GM19025 (cell line): ENCODE results near the gene SLC10A3.

Experiments used
- ATAC-seq: cut with Tn5 transposase; IDR thresholded peaks from one replicate; pipeline ENCODE4 v1.9.1; 2021; ENCODE audit warnings: mild to moderate bottlenecking, low read depth, moderate library complexity; ENCODE audit not compliant: unreplicated experiment

Gene SLC10A3

GRCh38 chrX:154467556-154467955 is 22.9 kb downstream of the SLC10A3 start:
- ATAC-seq: no peak

- ATAC-seq: no peak
Measured at GRCh38 chrX:154466907-154467306, 23.5 kb downstream of the SLC10A3 start.

GRCh38 chrX:154466036-154466435 is 24.4 kb downstream of the SLC10A3 start:
- ATAC-seq: no peak

- ATAC-seq: no peak
Measured at GRCh38 chrX:154465601-154466000, 24.8 kb downstream of the SLC10A3 start.

GRCh38 chrX:154464806-154465365 is 25.5 kb downstream of the SLC10A3 start:
- ATAC-seq: no peak

GRCh38 chrX:154463611-154464220 is 26.7 kb downstream of the SLC10A3 start:
- ATAC-seq: no peak

GRCh38 chrX:154462396-154462795 is 28.0 kb downstream of the SLC10A3 start:
- ATAC-seq: no peak

- ATAC-seq: no peak
Measured at GRCh38 chrX:154460326-154460725, 30.1 kb downstream of the SLC10A3 start.

- ATAC-seq: no peak
Measured at GRCh38 chrX:154459832-154460231, 30.6 kb downstream of the SLC10A3 start.

- ATAC-seq: no peak
Measured at GRCh38 chrX:154458954-154459778, 31.3 kb downstream of the SLC10A3 start.

- ATAC-seq: peak; percentile 68
Measured at GRCh38 chrX:154458116-154458953, 32.1 kb downstream of the SLC10A3 start, which contains the start of gene PLXNA3. TSS of gene PLXNA3 (plus strand) at chrX:154458281. CDS start at chrX:154460184, 1,903 bp downstream.

GRCh38 chrX:154457491-154458115 is 32.8 kb downstream of the SLC10A3 start:
- peak; percentile 56 for ATAC-seq

- no peak for ATAC-seq
Measured at GRCh38 chrX:154452823-154453222, 37.6 kb downstream of the SLC10A3 start.

GRCh38 chrX:154450312-154450711 is 40.1 kb downstream of the SLC10A3 start:
- no peak for ATAC-seq

GRCh38 chrX:154449618-154450017 is 40.8 kb downstream of the SLC10A3 start:
- no peak for ATAC-seq

- ATAC-seq: no peak
Measured at GRCh38 chrX:154448484-154448883, 41.9 kb downstream of the SLC10A3 start.

- ATAC-seq: no peak
Measured at GRCh38 chrX:154446430-154446829, 44.0 kb downstream of the SLC10A3 start.

GRCh38 chrX:154445776-154446175 is 44.7 kb downstream of the SLC10A3 start:
- no peak for ATAC-seq

GRCh38 chrX:154444755-154445246 is 45.6 kb downstream of the SLC10A3 start:
- no peak for ATAC-seq
